Left forelimb (tissue), 1 donor: ENCODE data around the gene MLH3.

ENCODE experiments used
- DNase-seq: peaks from one replicate; pipeline ENCODE4 v3.0.0-alpha.2; 2018; ENCODE audit warnings: low spot score

MLH3 gene

GRCh38 chr14:74984236-74985027 is 66.8 kb downstream of the MLH3 start:
- no peak for DNase-seq

- no peak for DNase-seq
Measured at GRCh38 chr14:74983343-74983742, 67.9 kb downstream of the MLH3 start.

GRCh38 chr14:74982661-74983060 is 68.6 kb downstream of the MLH3 start:
- no peak for DNase-seq

- DNase-seq, result no peak
Measured at GRCh38 chr14:74981833-74982232, 69.4 kb downstream of the MLH3 start.

GRCh38 chr14:74981462-74981782 is 69.8 kb downstream of the MLH3 start:
- DNase-seq, result no peak

- no peak for DNase-seq
Measured at GRCh38 chr14:74980731-74981461, 70.4 kb downstream of the MLH3 start.

- no peak for DNase-seq
Measured at GRCh38 chr14:74980398-74980730, 70.9 kb downstream of the MLH3 start.

- DNase-seq, result peak; percentile 78
Measured at GRCh38 chr14:74979442-74980397, 71.5 kb downstream of the MLH3 start.

- DNase-seq, result no peak
Measured at GRCh38 chr14:74979029-74979428, 72.2 kb downstream of the MLH3 start.

GRCh38 chr14:74978416-74978947 is 72.8 kb downstream of the MLH3 start:
- no peak for DNase-seq

- DNase-seq, result no peak
Measured at GRCh38 chr14:74977901-74978385, 73.3 kb downstream of the MLH3 start.

GRCh38 chr14:74977164-74977900 is 73.9 kb downstream of the MLH3 start:
- no peak for DNase-seq

- DNase-seq, result no peak
Measured at GRCh38 chr14:74976264-74977113, 74.8 kb downstream of the MLH3 start.

GRCh38 chr14:74975059-74975810 is 76.0 kb downstream of the MLH3 start:
- DNase-seq, result peak; percentile 93

- DNase-seq, result no peak
Measured at GRCh38 chr14:74974364-74975058, 76.8 kb downstream of the MLH3 start.

GRCh38 chr14:74973905-74974363 is 77.3 kb downstream of the MLH3 start:
- DNase-seq, result no peak

- no peak for DNase-seq
Measured at GRCh38 chr14:74973003-74973653, 78.1 kb downstream of the MLH3 start.

- DNase-seq, result no peak
Measured at GRCh38 chr14:74968811-74969210, 82.5 kb downstream of the MLH3 start.
